GM12878 (cell line): Measurements from ENCODE around the gene GPN2. TPM values are rescaled to one million over a fixed set of nuclear protein-coding genes. Genes with fewer than 3 reads are reported as not detected.

ENCODE experiments used
- ATAC-seq: fragments of 200-7000 bp; cut with Tn5 transposase; 3 replicates; pipeline ENCODE4 v1.9.1; 2020; ENCODE audit warnings: mild to moderate bottlenecking, moderate library complexity
- BruUV-seq: library from RNA; stranded (reverse); fragments of 400-500 nt; replicated peaks from 2 replicates; lab custom pipeline; 2021; lab: Mats Ljungman, UMichigan
- CTCF ChIA-PET: fragments of 300-600 bp; sonication (Branson Sonifier 250); formaldehyde crosslinking; extraction: SDS; loops from one replicate; lab custom pipeline; 2021; ENCODE audit warnings: inconsistent platforms; lab: Yijun Ruan, JAX
- POLR2A ChIA-PET: fragments of 350-600 bp; formaldehyde crosslinking; extraction: SDS; loops from one replicate; lab custom pipeline; 2021; ENCODE audit warnings: inconsistent platforms; lab: Charles Lee
- RAD21 ChIA-PET: fragments of 300-600 bp; sonication (Branson Sonifier 250); formaldehyde crosslinking; loops from one replicate; lab custom pipeline; 2023; ENCODE audit warnings: antibody characterized with exemption; ENCODE audit not compliant: unreplicated experiment; lab: Charles Lee
- SMC1A ChIA-PET: fragments of 300-600 bp; sonication (Branson Sonifier 250); formaldehyde crosslinking; loops from one replicate; lab custom pipeline; 2023; ENCODE audit not compliant: unreplicated experiment, uncharacterized antibody; lab: Charles Lee
- DNase-seq: peaks from one replicate; pipeline ENCODE4 v3.0.0-alpha.2; 2011; ENCODE audit warnings: low read depth, low spot score
- FAIRE-seq: peaks from 3 replicates; lab custom pipeline; 2011; peaks lifted over from hg19 to GRCh38; lab: Jason Lieb, UNC
- H2AFZ ChIP-seq: 2 replicates; pipeline ENCODE4 v1.6.0; 2011; ENCODE audit warnings: low read depth, low read length, control low read depth; ENCODE audit not compliant: control insufficient read depth
- H3K27ac ChIP-seq: 2 replicates; pipeline ENCODE4 v1.5.1; 2011; ENCODE audit warnings: control low read depth; ENCODE audit not compliant: control insufficient read depth, insufficient read depth
- H3K27me3 ChIP-seq, 2 experiments: replicated peaks in 1 of 2; 2 replicates each; pipeline versions ENCODE4 v1.6.0 to v1.6.1; 2011; ENCODE audit warnings: low read length in 1 of 2; ENCODE audit not compliant: control insufficient read depth in 2 of 2, insufficient read depth in 2 of 2
- H3K36me3 ChIP-seq, 2 experiments: 2 replicates each; pipeline ENCODE4 v1.5.1; 2011; ENCODE audit warnings: low read length in 1 of 2; ENCODE audit not compliant: control insufficient read depth in 2 of 2, insufficient read depth in 2 of 2
- H3K4me1 ChIP-seq: 2 replicates; pipeline ENCODE4 v1.6.1; 2011; ENCODE audit warnings: mild to moderate bottlenecking, low read length, moderate library complexity, mixed read lengths; ENCODE audit not compliant: control insufficient read depth, insufficient read depth
- H3K4me2 ChIP-seq: 2 replicates; pipeline ENCODE4 v1.6.0; 2011; ENCODE audit warnings: control low read depth; ENCODE audit not compliant: control insufficient read depth, insufficient read depth
- H3K4me3 ChIP-seq: fragments of 200-600 bp; sonication (generic); 2 replicates; pipeline ENCODE4 v1.5.1; 2016
- H3K79me2 ChIP-seq: 2 replicates; pipeline ENCODE4 v1.6.0; 2011; ENCODE audit warnings: low read length; ENCODE audit not compliant: control insufficient read depth, insufficient read depth
- H3K9ac ChIP-seq: 2 replicates; pipeline ENCODE4 v1.8.0; 2011; ENCODE audit warnings: low read length, control low read depth, mixed read lengths; ENCODE audit not compliant: control insufficient read depth, insufficient read depth
- H3K9me3 ChIP-seq: replicated peaks from 3 replicates; pipeline ENCODE4 v1.5.1; 2011; ENCODE audit warnings: mild to moderate bottlenecking, low read length; ENCODE audit not compliant: control insufficient read depth, insufficient read depth
- H4K20me1 ChIP-seq: 2 replicates; pipeline ENCODE4 v1.6.0; 2011; ENCODE audit not compliant: control insufficient read depth, insufficient read depth
- EGR1 ChIP-seq, 2 experiments: IDR thresholded peaks; 1 replicate in 1 of 2; 2 replicates in 1 of 2; pipeline ENCODE4 v1.6.1; 2011 to 2012; ENCODE audit warnings: low read depth in 2 of 2, low read length in 2 of 2, borderline replicate concordance in 1 of 2, mild to moderate bottlenecking in 1 of 2, moderate library complexity in 1 of 2
- ESRRA ChIP-seq: IDR thresholded peaks from 2 replicates; pipeline ENCODE4 v1.6.1; 2012; ENCODE audit warnings: mild to moderate bottlenecking, low read length, improper control_type of control experiment
- MYB ChIP-seq: fragments of 150-350 bp; IDR thresholded peaks from 2 replicates; pipeline ENCODE4 v1.6.1; 2014; ENCODE audit warnings: mild to moderate bottlenecking, low read depth, low read length, borderline replicate concordance
- POLR2AphosphoS5 ChIP-seq: IDR thresholded peaks from 2 replicates; pipeline ENCODE4 v1.6.1; 2011; ENCODE audit warnings: mild to moderate bottlenecking, low read length, inconsistent platforms
- SPI1 ChIP-seq: IDR thresholded peaks from 2 replicates; pipeline ENCODE4 v1.6.1; 2011; ENCODE audit warnings: low read depth, mild to moderate bottlenecking, low read length, moderate library complexity, borderline replicate concordance; ENCODE audit not compliant: insufficient read depth
- TCF12 ChIP-seq: IDR thresholded peaks from 2 replicates; pipeline ENCODE4 v1.6.1; 2011; ENCODE audit warnings: low read depth, mild to moderate bottlenecking, low read length
- ZBTB40 ChIP-seq: fragments of 450-650 bp; IDR thresholded peaks from 2 replicates; pipeline ENCODE4 v1.6.1; 2016; ENCODE audit warnings: mild to moderate bottlenecking, moderate library complexity, borderline replicate concordance
- WGBS: methylation state at CpG from one replicate; pipeline ENCODE4 v1.1.6; 2016; ENCODE audit warnings: low lambda C conversion rate; ENCODE audit not compliant: insufficient replicate concordance, insufficient coverage; ENCODE audit errors: missing lambda C conversion rate; 5-methylcytosine and 5-hydroxymethylcytosine counted together
- in situ Hi-C: fragments of 300-500 bp; cut with MboI; formaldehyde crosslinking; loops from 9 replicates; pipeline ENCODE4 v1.14.3; 2018; ENCODE audit warnings: mixed read lengths
- intact Hi-C: fragments of 100-400 bp; cut with micrococcal nuclease; formaldehyde crosslinking; loops from one replicate; pipeline ENCODE4 v1.14.2; 2022; ENCODE audit not compliant: unreplicated experiment
- polyA plus RNA-seq, 11 experiments: library from polyadenylated mRNA; depleted of rRNA in 4 of 11; unstranded in 6 of 11; stranded (reverse) in 5 of 11; fragments of >200 nt; fragmentation: Nextera tagmentation in 4 of 11; fragmentation: Illumina TruSeq in 1 of 11; extraction: Ambion mirVana in 4 of 11; extraction: Trizol in 1 of 11; gene quantifications; 1 replicate in 1 of 11; 2 replicates in 10 of 11; pipeline versions ENCODE4 v1.2.1 to v1.2.3, GENCODE V29; 2011 to 2016; ENCODE audit warnings: inconsistent platforms in 2 of 11, missing spikeins in 2 of 11, low read depth in 1 of 11
- total RNA-seq, 4 experiments: library from RNA; depleted of rRNA in 3 of 4; stranded (reverse); fragments of >200 nt in 3 of 4; fragmentation: Illumina TruSeq in 1 of 4; extraction: Trizol in 1 of 4; gene quantifications; 2 replicates each; pipeline versions ENCODE4 v1.2.1 to v1.2.3, GENCODE V29; 2013 to 2021

GPN2 gene
- total and polyA plus RNA-seq, 10 of the 15 experiments (the other 5 are each of a cell fraction or from before 2014, with no cell fraction given) = 8.3 to 61.4 (median 23.3) TPM

DNA sequence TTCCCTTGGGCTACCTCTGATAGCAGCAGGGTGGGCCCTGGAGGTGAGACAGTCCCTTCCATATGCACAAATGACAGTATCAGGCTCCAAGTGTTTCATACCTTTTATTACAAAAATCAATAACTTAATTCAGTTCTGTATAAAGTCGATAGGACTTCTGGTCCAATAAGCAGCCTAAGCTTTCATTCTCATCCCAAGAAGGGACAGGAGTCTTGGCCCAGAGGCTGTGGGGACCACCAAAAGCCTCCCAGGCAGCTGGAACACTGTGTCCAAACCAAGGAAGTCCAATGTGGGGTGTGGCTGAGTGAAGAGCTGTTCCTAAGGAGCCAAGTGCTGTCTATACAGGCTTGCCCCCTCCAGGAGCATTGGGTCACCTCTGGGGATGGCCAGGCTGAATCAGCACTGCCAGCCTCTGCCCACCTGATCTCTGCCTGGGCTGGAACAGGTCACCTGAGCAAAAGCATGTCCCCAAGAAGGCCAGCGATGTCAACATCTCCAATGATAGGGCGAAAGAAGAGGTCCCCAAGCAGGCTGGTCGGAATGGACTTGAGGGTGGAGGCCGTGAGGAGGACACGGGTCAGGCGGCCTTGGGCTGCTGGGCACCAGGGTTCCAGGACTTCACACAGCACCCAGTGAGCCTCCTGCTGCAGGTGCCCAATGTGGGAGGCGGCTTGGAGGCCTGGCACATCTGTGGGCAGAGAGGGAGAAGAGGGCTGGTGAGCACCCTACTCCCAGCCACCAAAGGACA lies 21.5 kb upstream of the GPN2 start:
- BruUV-seq = no TSS peak

More for the DNA sequence above, 21.5 kb upstream of the GPN2 start:
- SMC1A ChIA-PET = interaction anchor here (1.2 kb wide), 1 partner anchor 10 kb away, joined by 3 read pairs; the partner anchor contains the start of gene NUDC
- FAIRE-seq (no peak), ATAC-seq (no peak), DNase-seq (no peak)
- 9% methylated on average over 8 of the region's 8 CpGs for WGBS
- H3K79me2 ChIP-seq = no peaks in the 10 kb centered on the region
- H3K9ac ChIP-seq = no peak overlapping the region
- H3K9me3 ChIP-seq = no peaks in the 10 kb centered on the region
- H3K4me3 ChIP-seq = no peak overlapping the region
- no peak overlapping the region for H3K27ac ChIP-seq
- TF ChIP-seq EGR1 (IDR thresholded peaks at IDR 0.05; ENCODE audit: borderline replicate concordance in 1 of 2, low read depth in 2 of 2, low read length in 2 of 2) (no peak), SPI1 (no peak), POLR2AphosphoS5 (no peak), ESRRA (no peak), MYB (no peak), ZBTB40 (no peak), TCF12 (no peak)
- H3K27me3 ChIP-seq = no peaks in the 10 kb centered on the region; a peak in 1 of 4 replicates
- RAD21 ChIA-PET = no interaction called here
- no peaks in the 10 kb centered on the region for H4K20me1 ChIP-seq
- in situ Hi-C loops = no loop called here
- H2AFZ ChIP-seq = no peak overlapping the region
- no peak overlapping the region for H3K4me2 ChIP-seq
- CTCF ChIA-PET = no interaction called here
- POLR2A ChIA-PET = no interaction called here
- no peaks in the 10 kb centered on the region for H3K36me3 ChIP-seq
- intact Hi-C loops = no loop called here
- H3K4me1 ChIP-seq = no peaks in the 10 kb centered on the region
